Measurements from ENCODE around the gene ADCY3. TPM values are rescaled to one million over a fixed set of nuclear protein-coding genes. Genes with fewer than 3 reads are reported as not detected.

Gene ADCY3
- total and polyA plus RNA-seq, 10 of the 15 experiments (the other 5 are each of a cell fraction or from before 2014, with no cell fraction given): 2.8 to 102 (median 50.4) TPM

GRCh38 chr2:24899361-24899910 is 20.6 kb downstream of the ADCY3 start (continued):
- TF ChIP-seq ATF2 (IDR thresholded peaks at IDR 0.05; ENCODE audit: low read length) (no peak), PML (IDR thresholded peaks at IDR 0.05; ENCODE audit: low read length) (no peak), POU2F2 (IDR thresholded peaks at IDR 0.05; ENCODE audit: borderline replicate concordance, low read depth, low read length) (no peak), BCLAF1 (IDR thresholded peaks at IDR 0.05) (no peak), CTCF (IDR thresholded peaks at IDR 0.05 in 2 of 3, conservative IDR thresholded peaks at IDR 0.05 in 1 of 3; ENCODE audit: control insufficient read depth in 2 of 3, extremely low read depth in 1 of 3, insufficient read depth in 1 of 3, low read depth in 3 of 3, low read length in 3 of 3) (no peak), MYB (IDR thresholded peaks at IDR 0.05; ENCODE audit: borderline replicate concordance, low read depth, low read length) (no peak), ETV6 (conservative IDR thresholded peaks at IDR 0.05 in 1 of 2, IDR thresholded peaks at IDR 0.05 in 1 of 2; ENCODE audit: borderline replicate concordance in 1 of 2, low read depth in 1 of 2) (no peak), NR2C1 (IDR thresholded peaks at IDR 0.05) (no peak), JUND (IDR thresholded peaks at IDR 0.05; ENCODE audit: low read depth, low read length) (no peak), IKZF1 (conservative IDR thresholded peaks at IDR 0.05) (no peak), POLR2A (IDR thresholded peaks at IDR 0.05; ENCODE audit: low read depth, low read length) (no peak), MYC (IDR thresholded peaks at IDR 0.05; ENCODE audit: insufficient read depth, insufficient read length, insufficient replicate concordance, low read length, severe bottlenecking) (no peak)
